CD4-positive, CD25-positive, alpha-beta regulatory T cell (primary cell): Measurements from ENCODE around the gene CHST9. TPM values are rescaled to one million over a fixed set of nuclear protein-coding genes. Genes with fewer than 3 reads are reported as not detected.

Experiments
- ATAC-seq, 2 donors: fragments of 150-1000 bp; cut with Tn5 transposase; one replicate each; pipeline ENCODE4 v1.10.0; 2021; ENCODE audit warnings: low read depth in 2 of 2, moderate number of reproducible peaks in 2 of 2, moderate library complexity in 1 of 2
- DNase-seq, 3 donors: peaks; one replicate each; pipeline versions ENCODE4 v3.0.0 to v3.0.0-alpha.2; 2012 to 2022; ENCODE audit warnings: mixed read lengths in 1 of 3
- H3K27ac ChIP-seq: one replicate; pipeline ENCODE4 v1.7.0; 2013; ENCODE audit warnings: mild to moderate bottlenecking, low read length; ENCODE audit not compliant: insufficient read depth, poor library complexity, severe bottlenecking
- H3K27me3 ChIP-seq: one replicate; pipeline ENCODE4 v1.7.0; 2013; ENCODE audit warnings: low read length; ENCODE audit not compliant: control insufficient read depth, insufficient read depth
- H3K36me3 ChIP-seq: one replicate; pipeline ENCODE4 v1.7.0; 2013; ENCODE audit warnings: mild to moderate bottlenecking, low read length, moderate library complexity; ENCODE audit not compliant: control insufficient read depth, insufficient read depth
- H3K4me1 ChIP-seq: 2 replicates; pipeline ENCODE4 v1.7.0; 2013; ENCODE audit warnings: mild to moderate bottlenecking, low read length; ENCODE audit not compliant: insufficient read depth, control insufficient read depth, poor library complexity, severe bottlenecking
- H3K4me3 ChIP-seq: one replicate; pipeline ENCODE4 v1.7.0; 2013; ENCODE audit warnings: low read depth, mild to moderate bottlenecking, low read length, moderate library complexity
- H3K9me3 ChIP-seq, 2 experiments: 1 replicate in 1 of 2; 2 replicates in 1 of 2; pipeline ENCODE4 v1.7.0; 2013; ENCODE audit warnings: low read length in 2 of 2, mild to moderate bottlenecking in 1 of 2, moderate library complexity in 1 of 2; ENCODE audit not compliant: control insufficient read depth in 2 of 2
- H3K27ac Mint-ChIP-seq, 3 donors: one replicate each; pipeline ENCODE4 v1.8.0; 2020 to 2022; ENCODE audit warnings: mild to moderate bottlenecking in 3 of 3, mixed read lengths in 3 of 3, moderate library complexity in 2 of 3
- H3K27me3 Mint-ChIP-seq: one replicate; pipeline ENCODE4 v1.8.0; 2022; ENCODE audit warnings: mild to moderate bottlenecking, mixed read lengths
- H3K36me3 Mint-ChIP-seq: one replicate; pipeline ENCODE4 v1.8.0; 2020; ENCODE audit warnings: mixed read lengths
- H3K4me1 Mint-ChIP-seq, 4 donors: one replicate each; pipeline ENCODE4 v1.8.0; 2020 to 2022; ENCODE audit warnings: mixed read lengths in 4 of 4, mild to moderate bottlenecking in 1 of 4
- H3K4me3 Mint-ChIP-seq, 4 donors: one replicate each; pipeline ENCODE4 v1.8.0; 2020 to 2022; ENCODE audit warnings: mild to moderate bottlenecking in 4 of 4, mixed read lengths in 4 of 4, moderate library complexity in 3 of 4
- H3K9me3 Mint-ChIP-seq, 7 donors: one replicate each; pipeline ENCODE4 v1.8.0; 2020 to 2022; ENCODE audit warnings: mixed read lengths in 7 of 7, mild to moderate bottlenecking in 3 of 7, moderate library complexity in 2 of 7
- polyA plus RNA-seq, 4 donors: library from polyadenylated mRNA; unstranded; fragments of 300-500 nt; fragmentation: Illumina TruSeq; gene quantifications; one replicate each; pipeline ENCODE4 v1.2.3, GENCODE V29; 2021
- total RNA-seq: library from RNA; stranded (reverse); gene quantifications from one replicate; pipeline ENCODE4 v1.2.3, GENCODE V29; 2022

CHST9 gene
- total and polyA plus RNA-seq, 5 donors from 2014 or later, result not detected

DNA sequence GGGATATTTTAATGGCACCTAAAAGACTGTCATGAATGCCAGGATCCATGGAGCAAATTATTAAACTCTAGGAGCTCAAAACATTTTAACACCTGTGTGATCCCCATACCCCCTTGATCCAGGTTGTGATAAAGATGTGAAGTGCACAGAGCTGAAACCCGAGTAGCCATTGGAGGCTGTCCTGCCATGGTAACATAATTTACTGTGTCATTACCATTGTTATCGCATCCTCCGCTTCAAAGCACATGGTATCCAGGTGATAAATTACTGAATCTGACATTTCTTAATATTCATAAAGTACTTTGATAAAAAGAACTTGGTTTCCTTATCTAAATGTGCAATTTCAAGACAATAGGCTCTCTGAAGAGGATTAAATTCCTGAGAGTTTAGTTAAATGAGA is 109.3 kb downstream of the CHST9 start:
- H3K4me1 Mint-ChIP-seq, result no peaks in the 10 kb centered on the region

DNA sequence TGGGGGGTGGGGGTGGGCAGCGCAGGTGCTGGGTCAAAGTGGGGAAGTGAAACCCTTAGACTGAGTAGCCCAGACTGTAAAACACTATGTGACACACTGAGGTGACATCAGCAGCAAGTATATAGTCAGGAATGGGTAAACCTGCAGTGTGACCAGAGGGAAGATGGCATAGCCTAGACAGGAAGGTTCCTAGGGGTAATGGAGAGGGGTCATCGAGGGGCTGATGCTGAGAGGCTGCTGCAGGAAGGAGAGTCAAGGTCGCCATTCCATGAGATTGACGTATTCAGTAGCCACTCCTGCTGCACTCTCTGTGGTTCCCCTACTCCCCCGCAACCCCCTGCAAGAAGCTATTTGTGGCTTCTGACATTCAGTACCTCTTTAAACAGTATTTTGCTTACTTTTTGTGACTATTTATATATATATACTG is 111.7 kb downstream of the CHST9 start:
- Histone ChIP-seq H3K4me3 (no peak overlapping the region), H3K27ac (no peak overlapping the region), H3K36me3 (no peaks in the 10 kb centered on the region), H3K4me1 (no peaks in the 10 kb centered on the region), H3K27me3 (no peaks in the 10 kb centered on the region), H3K9me3 (no peaks in the 10 kb centered on the region)
- Mint-ChIP-seq H3K4me3 (no peak overlapping the region), H3K4me1 (no peaks in the 10 kb centered on the region), H3K36me3 (no peaks in the 10 kb centered on the region), H3K27ac (peak overlapping the region in 1 of 3 donors; percentile 14), H3K27me3 (no peaks in the 10 kb centered on the region), H3K9me3 (peaks cover 0 to 14% (median 0%) of the 10 kb centered on the region in 7 donors)
- no peak for DNase-seq
- no peak for ATAC-seq

More for the DNA sequence above, 109.3 kb downstream of the CHST9 start:
- no peaks in the 10 kb centered on the region for H3K4me1 ChIP-seq
- H3K4me3 ChIP-seq, result no peak overlapping the region
- Mint-ChIP-seq H3K36me3 (no peaks in the 10 kb centered on the region), H3K27me3 (no peaks in the 10 kb centered on the region), H3K27ac (no peak overlapping the region), H3K4me3 (no peak overlapping the region), H3K9me3 (peaks cover 0 to 11% (median 2%) of the 10 kb centered on the region in 7 donors)
- no peaks in the 10 kb centered on the region for H3K36me3 ChIP-seq
- no peak for DNase-seq
- H3K9me3 ChIP-seq, result no peaks in the 10 kb centered on the region
- no peak for ATAC-seq
- no peaks in the 10 kb centered on the region for H3K27me3 ChIP-seq
- no peak overlapping the region for H3K27ac ChIP-seq

DNA sequence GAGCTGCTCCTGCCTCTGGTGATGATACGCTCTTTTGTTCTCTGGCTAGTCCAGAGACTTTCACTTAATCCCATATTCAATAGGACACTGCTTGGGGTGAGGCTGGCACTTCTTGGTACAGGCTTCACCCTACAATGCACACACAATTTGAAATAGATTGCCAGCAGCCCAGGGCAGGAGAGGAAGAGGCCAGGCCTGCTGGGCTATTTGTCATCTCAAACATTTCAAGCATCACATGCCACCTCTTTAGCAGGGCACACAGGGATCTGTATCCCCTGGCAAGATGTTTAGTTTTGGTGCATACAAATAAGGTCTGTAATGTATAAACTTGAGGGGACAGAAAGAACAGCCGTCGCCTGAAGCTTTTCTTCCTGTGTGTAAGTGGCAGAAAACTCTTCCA is 120.4 kb downstream of the CHST9 start:
- peaks cover 1 to 12% (median 4%) of the 10 kb centered on the region in 7 donors for H3K9me3 Mint-ChIP-seq
- no peak overlapping the region for H3K4me3 Mint-ChIP-seq
- Histone ChIP-seq H3K4me1 (no peaks in the 10 kb centered on the region), H3K4me3 (no peak overlapping the region), H3K27ac (no peak overlapping the region), H3K36me3 (no peaks in the 10 kb centered on the region), H3K27me3 (no peaks in the 10 kb centered on the region), H3K9me3 (no peaks in the 10 kb centered on the region)
- no peaks in the 10 kb centered on the region for H3K4me1 Mint-ChIP-seq
- H3K27me3 Mint-ChIP-seq, result no peaks in the 10 kb centered on the region
- ATAC-seq, result no peak
- H3K36me3 Mint-ChIP-seq, result no peaks in the 10 kb centered on the region
- DNase-seq, result no peak
- no peak overlapping the region for H3K27ac Mint-ChIP-seq

DNA sequence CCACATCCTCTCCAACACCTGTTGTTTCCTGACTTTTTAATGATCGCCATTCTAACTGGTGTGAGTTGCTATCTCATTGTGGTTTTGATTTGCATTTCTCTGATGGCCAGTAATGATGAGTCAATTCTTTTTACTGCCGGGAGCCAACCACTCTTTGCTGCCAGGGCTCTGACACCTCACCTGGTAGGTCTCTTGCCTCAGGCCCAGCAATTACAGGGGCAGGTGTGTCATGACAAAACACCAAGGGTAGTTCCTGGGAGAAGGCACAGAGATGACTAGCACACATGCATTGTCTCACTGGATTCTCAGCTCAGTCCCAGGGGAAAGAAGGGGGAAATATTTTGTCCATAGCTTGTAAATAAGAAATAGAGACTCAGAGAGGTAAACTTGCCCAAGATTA is 122.3 kb downstream of the CHST9 start:
- Histone ChIP-seq H3K9me3 (no peaks in the 10 kb centered on the region), H3K27me3 (no peaks in the 10 kb centered on the region), H3K36me3 (no peaks in the 10 kb centered on the region), H3K4me1 (no peaks in the 10 kb centered on the region), H3K27ac (no peak overlapping the region), H3K4me3 (no peak overlapping the region)
- no peak overlapping the region for H3K27ac Mint-ChIP-seq
- no peak overlapping the region for H3K4me3 Mint-ChIP-seq
- no peaks in the 10 kb centered on the region for H3K4me1 Mint-ChIP-seq
- no peak for DNase-seq
- peaks cover 1 to 9% (median 4%) of the 10 kb centered on the region in 7 donors for H3K9me3 Mint-ChIP-seq
- no peaks in the 10 kb centered on the region for H3K36me3 Mint-ChIP-seq
- H3K27me3 Mint-ChIP-seq, result no peaks in the 10 kb centered on the region
- no peak for ATAC-seq

DNA sequence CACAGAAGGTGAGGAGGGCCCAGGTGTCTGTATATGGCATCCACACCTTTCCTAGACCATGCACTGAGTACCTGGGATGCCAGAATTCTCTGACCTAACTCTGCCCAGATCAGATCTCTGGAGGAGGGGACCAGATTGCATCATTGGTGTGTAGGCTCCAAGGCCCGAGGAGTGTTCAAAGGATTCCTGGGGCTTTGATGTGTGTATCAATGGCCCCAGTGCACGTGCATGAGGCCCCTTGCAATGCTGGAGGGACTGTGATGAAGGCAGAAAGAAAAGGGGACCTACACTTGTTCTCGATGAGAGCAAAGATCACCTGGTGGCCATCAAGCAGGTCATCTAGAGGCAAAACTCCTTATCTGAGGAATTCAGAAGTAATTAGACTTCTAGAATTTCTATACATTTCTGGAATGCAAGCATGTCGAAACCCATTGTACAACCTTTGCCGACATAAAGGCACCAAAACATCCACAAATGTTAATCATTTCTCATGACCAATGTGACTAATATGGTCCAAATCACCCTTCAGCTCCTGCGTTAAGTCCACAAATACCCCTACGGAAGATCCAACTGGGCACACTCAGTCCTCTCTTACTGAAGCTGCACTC is 123.5 kb downstream of the CHST9 start:
- H3K9me3 Mint-ChIP-seq, result peaks cover 1 to 9% (median 4%) of the 10 kb centered on the region in 7 donors
- H3K27ac ChIP-seq, result no peak overlapping the region

DNA sequence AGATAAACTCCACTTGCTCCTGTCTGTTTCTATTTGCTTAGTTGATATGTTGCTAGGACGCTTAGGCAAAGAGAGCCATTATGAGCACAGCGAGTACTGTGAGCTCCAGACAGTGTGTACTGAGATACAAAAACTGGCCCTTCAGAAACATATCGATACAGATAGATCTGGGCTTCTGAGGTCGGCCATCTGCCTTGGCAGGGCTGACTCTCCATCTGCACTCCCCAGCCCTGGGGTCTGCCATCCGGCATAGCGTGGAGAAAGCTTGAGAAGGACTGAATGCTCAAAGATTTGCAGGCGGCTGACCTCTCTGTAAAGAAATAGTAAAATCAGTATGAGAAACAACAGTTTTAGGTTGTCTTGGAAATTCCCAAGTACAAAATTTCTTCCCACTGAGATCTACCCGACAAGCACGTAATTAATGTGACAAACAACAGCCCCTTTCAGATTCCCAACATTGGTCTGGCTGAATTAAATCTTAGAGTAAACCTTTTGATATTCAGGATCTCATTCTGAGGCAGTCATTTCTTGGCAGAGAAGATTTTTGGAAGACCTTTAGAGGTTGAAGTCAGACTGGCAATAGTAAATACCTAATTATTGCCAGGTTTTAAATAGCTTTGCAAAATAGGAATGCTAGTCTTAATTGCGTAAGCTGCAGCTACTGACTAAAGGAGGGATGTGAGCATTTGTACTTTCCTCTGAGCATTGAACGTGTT is 127.4 kb downstream of the CHST9 start:
- ATAC-seq (no peak), DNase-seq (no peak)
- no peaks in the 10 kb centered on the region for H3K36me3 ChIP-seq
- H3K4me1 Mint-ChIP-seq, result no peaks in the 10 kb centered on the region
- no peak overlapping the region for H3K27ac ChIP-seq
- no peak overlapping the region for H3K4me3 ChIP-seq
- H3K4me3 Mint-ChIP-seq, result no peak overlapping the region
- no peaks in the 10 kb centered on the region for H3K27me3 ChIP-seq
- H3K27me3 Mint-ChIP-seq, result no peaks in the 10 kb centered on the region
- no peaks in the 10 kb centered on the region for H3K9me3 ChIP-seq
- no peak overlapping the region for H3K27ac Mint-ChIP-seq
- H3K36me3 Mint-ChIP-seq, result no peaks in the 10 kb centered on the region
- H3K4me1 ChIP-seq, result no peaks in the 10 kb centered on the region
- peaks cover 2 to 12% (median 5%) of the 10 kb centered on the region in 7 donors for H3K9me3 Mint-ChIP-seq

More for the DNA sequence above, 123.5 kb downstream of the CHST9 start:
- Histone ChIP-seq H3K9me3 (no peaks in the 10 kb centered on the region), H3K4me3 (no peak overlapping the region), H3K27me3 (no peaks in the 10 kb centered on the region), H3K36me3 (no peaks in the 10 kb centered on the region), H3K4me1 (no peaks in the 10 kb centered on the region)
- Mint-ChIP-seq H3K27ac (no peak overlapping the region), H3K4me3 (no peak overlapping the region), H3K27me3 (no peaks in the 10 kb centered on the region), H3K36me3 (no peaks in the 10 kb centered on the region), H3K4me1 (no peaks in the 10 kb centered on the region)
- DNase-seq (no peak), ATAC-seq (no peak)

DNA sequence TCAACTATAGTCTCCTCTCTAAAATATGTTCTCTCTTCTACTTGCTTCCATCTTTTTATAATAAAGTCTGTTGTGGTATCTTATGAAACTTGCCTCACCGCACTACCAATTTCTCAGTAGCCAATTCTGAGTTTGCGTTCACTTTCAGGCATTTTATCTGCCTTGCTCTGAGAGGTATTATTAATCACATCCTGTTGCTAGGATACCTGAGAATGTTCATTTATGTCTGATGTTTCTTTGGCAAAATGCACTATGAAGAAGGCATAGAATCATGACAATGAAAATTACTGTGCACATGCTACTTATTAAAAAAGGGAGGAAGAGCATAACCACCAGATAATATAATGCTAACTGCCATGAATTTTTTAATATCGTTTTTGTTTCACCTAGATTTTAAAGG is 130.2 kb downstream of the CHST9 start:
- no peaks in the 10 kb centered on the region for H3K4me1 Mint-ChIP-seq
- Histone ChIP-seq H3K4me3 (no peak overlapping the region), H3K9me3 (no peaks in the 10 kb centered on the region), H3K27ac (no peak overlapping the region), H3K4me1 (no peaks in the 10 kb centered on the region), H3K27me3 (no peaks in the 10 kb centered on the region), H3K36me3 (no peaks in the 10 kb centered on the region)
- no peak overlapping the region for H3K27ac Mint-ChIP-seq
- H3K36me3 Mint-ChIP-seq, result no peaks in the 10 kb centered on the region
- H3K9me3 Mint-ChIP-seq, result peaks cover 2 to 16% (median 5%) of the 10 kb centered on the region in 7 donors
- ATAC-seq, result no peak
- H3K27me3 Mint-ChIP-seq, result no peaks in the 10 kb centered on the region
- DNase-seq, result no peak
- H3K4me3 Mint-ChIP-seq, result no peak overlapping the region

DNA sequence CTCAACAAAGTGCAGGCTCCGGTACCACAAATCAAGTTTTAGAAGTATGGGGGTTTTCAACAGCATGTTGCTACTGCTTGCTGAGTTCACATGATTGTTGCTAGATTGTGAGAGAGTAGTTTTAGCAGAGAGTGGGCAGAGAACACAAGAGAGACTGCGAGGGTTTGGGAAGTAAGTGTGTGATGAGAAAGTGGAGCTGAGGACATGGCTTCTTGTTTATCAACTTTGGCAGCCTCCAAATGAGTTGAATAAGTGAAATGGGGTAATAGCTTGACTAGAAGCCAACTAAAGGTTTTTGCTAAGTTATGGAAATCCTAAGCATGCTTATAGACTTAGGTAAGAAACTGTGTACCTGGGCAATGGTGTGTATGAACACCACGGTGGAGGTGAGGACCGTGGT is 135.1 kb downstream of the CHST9 start:
- DNase-seq (no peak), ATAC-seq (no peak)
- no peak overlapping the region for H3K27ac Mint-ChIP-seq
- no peaks in the 10 kb centered on the region for H3K27me3 ChIP-seq
- no peak overlapping the region for H3K4me3 ChIP-seq
- no peak overlapping the region for H3K27ac ChIP-seq
- no peaks in the 10 kb centered on the region for H3K36me3 ChIP-seq
- peaks cover 0 to 24% (median 8%) of the 10 kb centered on the region in 7 donors for H3K9me3 Mint-ChIP-seq
- H3K4me1 Mint-ChIP-seq, result no peaks in the 10 kb centered on the region
- H3K36me3 Mint-ChIP-seq, result no peaks in the 10 kb centered on the region
- no peaks in the 10 kb centered on the region for H3K27me3 Mint-ChIP-seq
- H3K9me3 ChIP-seq, result no peaks in the 10 kb centered on the region
- H3K4me1 ChIP-seq, result no peaks in the 10 kb centered on the region
- H3K4me3 Mint-ChIP-seq, result no peak overlapping the region
